Endothelial cell of umbilical vein (primary cell): ENCODE results near the gene SZT2. TPM values are rescaled to one million over a fixed set of nuclear protein-coding genes. Genes with fewer than 3 reads are reported as not detected.
A peak's percentile ranks its signal among the peaks of the same experiment; 100 is the strongest.

Experiments
- BruUV-seq: library from RNA; stranded (reverse); fragments of 400-500 nt; replicated peaks from 2 replicates; lab custom pipeline; 2021; lab: Mats Ljungman, UMichigan
- CTCF ChIA-PET: fragments of 300-600, 350-600 bp; sonication (Branson Sonifier 250); formaldehyde crosslinking; loops from one replicate; lab custom pipeline; 2021; ENCODE audit warnings: antibody characterized with exemption, inconsistent platforms; lab: Charles Lee
- POLR2A ChIA-PET: fragments of 300-600, 350-600 bp; sonication (Branson Sonifier 250); formaldehyde crosslinking; loops from one replicate; lab custom pipeline; 2021; ENCODE audit warnings: antibody characterized with exemption, inconsistent platforms; lab: Charles Lee
- DNase-seq: peaks from one replicate; pipeline ENCODE4 v3.0.0-alpha.2; 2011; ENCODE audit warnings: low read depth, low spot score
- FAIRE-seq: peaks from 2 replicates; lab custom pipeline; 2011; peaks lifted over from hg19 to GRCh38; lab: Jason Lieb, UNC
- H2AFZ ChIP-seq: 2 replicates; pipeline ENCODE4 v1.6.0; 2012; ENCODE audit warnings: low read depth, low read length, control low read depth, inconsistent platforms
- H3K27ac ChIP-seq: 2 replicates; pipeline ENCODE4 v1.5.1; 2011; ENCODE audit warnings: low read depth, mild to moderate bottlenecking, control low read depth, low read length, moderate library complexity; ENCODE audit not compliant: insufficient read depth
- H3K27me3 ChIP-seq, 2 experiments: 2 replicates each; pipeline versions ENCODE4 v1.6.0 to v1.6.1; 2011; ENCODE audit warnings: low read length in 2 of 2, mixed read lengths in 1 of 2; ENCODE audit not compliant: control insufficient read depth in 2 of 2, insufficient read depth in 2 of 2
- H3K36me3 ChIP-seq, 2 experiments: 2 replicates in 1 of 2; 3 replicates in 1 of 2; pipeline ENCODE4 v1.5.1; 2011; ENCODE audit warnings: low read length in 2 of 2, mild to moderate bottlenecking in 1 of 2, moderate library complexity in 1 of 2; ENCODE audit not compliant: control insufficient read depth in 2 of 2, insufficient read depth in 2 of 2; ENCODE audit errors: extremely low read depth in 1 of 2
- H3K4me1 ChIP-seq: 3 replicates; pipeline ENCODE4 v1.5.1; 2011; ENCODE audit warnings: mild to moderate bottlenecking, low read length; ENCODE audit not compliant: control insufficient read depth, insufficient read depth; ENCODE audit errors: extremely low read depth
- H3K4me2 ChIP-seq: 2 replicates; pipeline ENCODE4 v1.6.1; 2011; ENCODE audit warnings: low read length, control low read depth, mixed read lengths; ENCODE audit not compliant: insufficient read depth
- H3K4me3 ChIP-seq, 3 experiments: fragments of 200-600 bp in 1 of 3; sonication (generic), shearing (Covaris generic) in 1 of 3; replicated peaks in 1 of 3; 2 replicates each; pipeline ENCODE4 v1.5.1; 2011 to 2016; ENCODE audit warnings: control low read depth in 3 of 3, low read length in 3 of 3, mild to moderate bottlenecking in 2 of 3, inconsistent platforms in 1 of 3, low read depth in 1 of 3, moderate library complexity in 1 of 3; ENCODE audit not compliant: insufficient read depth in 1 of 3
- H3K79me2 ChIP-seq: 2 replicates; pipeline ENCODE4 v1.6.0; 2012; ENCODE audit warnings: low read length, inconsistent platforms; ENCODE audit not compliant: control insufficient read depth, insufficient read depth
- H3K9ac ChIP-seq: replicated peaks from 2 replicates; pipeline ENCODE3; 2011; ENCODE audit warnings: low read length, control low read depth; ENCODE audit not compliant: insufficient read depth; ENCODE audit errors: extremely low read depth
- H3K9me1 ChIP-seq: replicated peaks from 3 replicates; pipeline ENCODE4 v1.6.0; 2011; ENCODE audit warnings: mild to moderate bottlenecking, low read length; ENCODE audit not compliant: control insufficient read depth, insufficient read depth; ENCODE audit errors: extremely low read depth
- H3K9me3 ChIP-seq: replicated peaks from 2 replicates; pipeline ENCODE4 v1.5.1; 2012; ENCODE audit warnings: low read length, inconsistent platforms; ENCODE audit not compliant: control insufficient read depth, insufficient read depth
- H4K20me1 ChIP-seq: replicated peaks from 2 replicates; pipeline ENCODE3; 2011; ENCODE audit warnings: mild to moderate bottlenecking, low read length; ENCODE audit not compliant: control insufficient read depth, insufficient read depth; ENCODE audit errors: extremely low read depth
- EZH2 ChIP-seq: IDR thresholded peaks from 2 replicates; pipeline ENCODE4 v1.6.1; 2012; ENCODE audit warnings: borderline replicate concordance, low read depth, mild to moderate bottlenecking, moderate library complexity, low read length, inconsistent platforms; ENCODE audit not compliant: severe bottlenecking
- FOS ChIP-seq: IDR thresholded peaks from 2 replicates; pipeline ENCODE4 v1.6.1; 2011; ENCODE audit warnings: mild to moderate bottlenecking, low read length, moderate library complexity, borderline replicate concordance; ENCODE audit not compliant: insufficient read depth
- GATA2 ChIP-seq: IDR thresholded peaks from 2 replicates; pipeline ENCODE4 v1.7.0; 2011; ENCODE audit warnings: low read depth, mild to moderate bottlenecking, moderate library complexity, mixed read lengths, low read length; ENCODE audit not compliant: insufficient read length, insufficient read depth
- JUN ChIP-seq: IDR thresholded peaks from 2 replicates; pipeline ENCODE4 v1.6.1; 2011; ENCODE audit warnings: borderline replicate concordance, low read depth; ENCODE audit not compliant: insufficient read length, insufficient read depth
- MYC ChIP-seq: IDR thresholded peaks from one replicate; pipeline ENCODE4 v1.6.1; 2011; ENCODE audit warnings: mild to moderate bottlenecking, low read depth, low read length
- POLR2A ChIP-seq: IDR thresholded peaks from 2 replicates; pipeline ENCODE4 v1.6.1; 2012; ENCODE audit warnings: low read depth, mild to moderate bottlenecking, control low read depth, low read length
- POLR2AphosphoS5 ChIP-seq: IDR thresholded peaks from 2 replicates; pipeline ENCODE4 v1.6.1; 2012; ENCODE audit warnings: low read depth, mild to moderate bottlenecking, control low read depth, low read length, moderate library complexity; ENCODE audit not compliant: insufficient read depth
- dilution Hi-C: fragments of 300-500 bp; cut with MboI; formaldehyde crosslinking; loops from one replicate; pipeline ENCODE4 v1.15.0; 2019; ENCODE audit warnings: low sequenced_read_pairs; ENCODE audit not compliant: extremely low pct_ligation_motif_present
- intact Hi-C: fragments of 100-400 bp; cut with micrococcal nuclease; formaldehyde crosslinking; loops from one replicate; pipeline ENCODE4 v1.10.0; 2022
- polyA plus RNA-seq, 4 experiments: library from polyadenylated mRNA; depleted of rRNA in 3 of 4; stranded (reverse) in 3 of 4; unstranded in 1 of 4; fragments of >200 nt; gene quantifications; 2 replicates each; pipeline versions ENCODE4 v1.2.1 to v1.2.3, GENCODE V29; 2011 to 2012; ENCODE audit warnings: missing spikeins in 1 of 4
- total RNA-seq: library from RNA; stranded (reverse); gene quantifications from 2 replicates; pipeline ENCODE4 v1.2.3, GENCODE V29; 2021
- TF ChIP-seq, protein P1 (sequence below): IDR thresholded peaks from 2 replicates; pipeline ENCODE4 v1.6.1; 2011; ENCODE audit not compliant: insufficient read depth, insufficient read length

Gene SZT2
- total and polyA plus RNA-seq, 2 donors (not counting 3 experiments of a cell fraction or from before 2014, with no cell fraction given), result 11.4 to 49.9 TPM

GRCh38 chr1:43453442-43454269 lies 64.0 kb downstream of the SZT2 start, which contains the start of gene HYI:
TSS of gene HYI (minus strand) at chr1:43453931. CDS start at chr1:43453793, 138 bp downstream.
- Histone ChIP-seq H3K27me3 (no peaks in the 10 kb centered on the region), H3K27ac (peak within 1 kb of the TSS; percentile 60), H3K9ac (peak within 1 kb of the TSS; percentile 76), H3K36me3 (peaks cover 18 to 31% of the 10 kb centered on the region in 2 experiments), H3K9me1 (no peaks in the 10 kb centered on the region), H4K20me1 (no peaks in the 10 kb centered on the region), H3K4me3 (peak within 1 kb of the TSS; percentile 52 to 78 (median 67)), H3K4me2 (peak within 1 kb of the TSS; percentile 94), H2AFZ (peak within 1 kb of the TSS; percentile 58), H3K9me3 (no peaks in the 10 kb centered on the region), H3K4me1 (peaks cover 43% of the 10 kb centered on the region), H3K79me2 (peaks cover 26% of the 10 kb centered on the region)
- no TSS peak for BruUV-seq
- FAIRE-seq (no peak), DNase-seq (peak; percentile 90)
- ChIA-PET POLR2A (interaction anchor here (0.7 to 1.4 kb wide), 6 partner anchors 9 to 197 kb away, joined by 3 to 7 read pairs (median 4); partner anchors contain the start of gene KDM4A), CTCF (interaction anchor here (0.8 to 2.5 kb wide), 10 partner anchors 8 to 227 kb away, joined by 3 to 12 read pairs (median 4); partner anchors contain the start of gene PTPRF)
- intact Hi-C loops, result loop anchor here (1.0 kb wide), 3 partner anchors 19 to 254 kb away; partner anchors contain the start of gene ST3GAL3
- dilution Hi-C loops, result no loop called here
- TF ChIP-seq FOS (no peak), POLR2A (peak; percentile 97), EZH2 (no peak), POLR2AphosphoS5 (no peak), MYC (no peak), JUN (no peak), GATA2 (no peak)
- TF ChIP-seq, protein P1, sequence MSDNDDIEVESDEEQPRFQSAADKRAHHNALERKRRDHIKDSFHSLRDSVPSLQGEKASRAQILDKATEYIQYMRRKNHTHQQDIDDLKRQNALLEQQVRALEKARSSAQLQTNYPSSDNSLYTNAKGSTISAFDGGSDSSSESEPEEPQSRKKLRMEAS, result peak; percentile 27
